HG03097 (cell line): ENCODE measurements around the gene CTXN3.

Source experiments
- ATAC-seq: cut with Tn5 transposase; IDR thresholded peaks from one replicate; pipeline ENCODE4 v1.9.1; 2021; ENCODE audit not compliant: unreplicated experiment, low FRiP score

Gene CTXN3

GRCh38 chr5:127696683-127697082 lies 47.8 kb downstream of the CTXN3 start:
- no peak for ATAC-seq

DNA sequence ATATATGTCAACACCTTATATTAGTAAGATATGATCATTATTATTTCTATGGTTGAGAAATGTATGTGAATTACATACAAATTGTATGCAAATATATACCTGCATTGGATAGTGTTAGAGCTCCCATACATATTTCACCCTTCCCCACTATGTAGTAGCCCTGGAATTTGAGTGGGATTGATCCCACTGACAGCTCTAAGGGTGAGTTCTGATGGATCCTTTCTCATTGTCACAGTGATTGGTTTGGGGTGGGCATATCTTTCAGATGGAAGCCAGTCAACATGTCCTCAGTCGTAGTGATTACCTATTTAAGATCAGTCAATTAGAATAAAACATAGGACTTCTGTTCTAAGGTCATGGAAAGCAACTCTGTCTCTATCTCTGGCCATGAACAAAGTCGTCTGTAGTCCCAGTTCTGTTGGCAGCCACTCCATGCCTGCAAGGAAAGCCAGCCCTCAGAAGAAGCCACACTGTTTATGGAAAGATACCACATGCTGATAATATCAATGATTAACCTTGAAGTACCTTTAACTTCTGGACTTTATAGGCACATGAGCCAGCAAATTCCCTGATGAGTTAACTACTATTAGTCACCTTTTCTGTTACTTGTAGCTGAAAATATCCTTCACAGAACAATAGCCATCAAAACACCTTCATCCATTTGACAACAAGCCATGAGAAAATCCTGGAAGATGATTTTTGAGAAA lies 49.2 kb downstream of the CTXN3 start:
- ATAC-seq: no peak

- ATAC-seq: no peak
Observed at GRCh38 chr5:127699416-127699815, 50.5 kb downstream of the CTXN3 start.

- ATAC-seq: no peak
Observed at GRCh38 chr5:127700237-127700766, 51.4 kb downstream of the CTXN3 start.

DNA sequence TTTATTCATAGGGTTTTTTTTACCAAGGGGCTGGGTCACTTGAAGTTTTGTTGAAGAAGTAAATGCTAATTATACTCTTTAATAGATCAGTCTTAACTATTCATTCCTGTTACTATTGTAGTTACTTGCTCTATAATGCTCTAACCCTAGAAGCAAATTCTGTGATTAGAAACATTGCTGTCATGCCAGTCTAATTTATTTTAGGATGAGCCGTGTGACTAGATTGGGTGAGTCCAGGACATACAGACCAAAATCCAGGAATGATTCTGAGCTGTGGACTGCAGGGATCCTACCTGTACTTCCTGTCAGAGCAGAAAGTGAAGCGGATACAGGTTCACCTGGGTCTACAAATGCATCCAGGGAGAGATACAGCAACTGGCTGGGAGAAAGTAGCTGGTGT lies 53.6 kb downstream of the CTXN3 start:
- no peak for ATAC-seq

DNA sequence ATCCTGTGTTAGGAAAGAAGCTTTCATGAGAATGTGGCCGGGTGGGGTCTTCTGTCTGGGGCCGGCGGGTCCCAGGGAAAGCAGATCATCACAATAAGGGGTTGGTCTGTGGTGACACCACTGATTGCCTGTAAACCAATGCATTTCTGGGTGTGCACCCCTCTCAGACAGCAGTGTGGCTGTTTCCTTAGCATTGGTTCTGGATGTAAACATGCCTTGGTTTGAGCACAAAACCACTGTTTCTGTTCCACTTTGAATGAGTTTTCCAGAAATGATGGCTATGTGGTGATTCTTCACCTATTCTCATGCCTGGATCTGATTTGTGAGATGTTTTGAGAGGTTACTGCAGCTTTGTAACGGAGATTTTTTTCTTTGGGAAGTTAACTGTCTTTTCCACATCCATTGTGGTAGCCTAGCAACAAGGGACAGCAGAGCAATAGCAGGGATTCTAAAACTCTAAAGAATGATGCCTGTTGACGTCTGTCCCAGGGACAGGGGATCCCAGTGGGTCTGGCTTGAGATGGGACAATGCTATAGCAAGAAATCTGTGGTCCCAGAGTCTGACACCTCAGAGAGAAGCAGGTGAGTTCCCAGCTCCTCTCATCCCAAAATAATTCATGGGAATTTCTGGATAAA lies 54.2 kb downstream of the CTXN3 start, which contains the start of gene CCDC192:
CCDC192 (plus strand) TSS at position 466 of the 636 bp plus-strand sequence; CDS start at position 521, 55 bp downstream.
- ATAC-seq: no peak

GRCh38 chr5:127705120-127705892 lies 56.4 kb downstream of the CTXN3 start:
- ATAC-seq: no peak

DNA sequence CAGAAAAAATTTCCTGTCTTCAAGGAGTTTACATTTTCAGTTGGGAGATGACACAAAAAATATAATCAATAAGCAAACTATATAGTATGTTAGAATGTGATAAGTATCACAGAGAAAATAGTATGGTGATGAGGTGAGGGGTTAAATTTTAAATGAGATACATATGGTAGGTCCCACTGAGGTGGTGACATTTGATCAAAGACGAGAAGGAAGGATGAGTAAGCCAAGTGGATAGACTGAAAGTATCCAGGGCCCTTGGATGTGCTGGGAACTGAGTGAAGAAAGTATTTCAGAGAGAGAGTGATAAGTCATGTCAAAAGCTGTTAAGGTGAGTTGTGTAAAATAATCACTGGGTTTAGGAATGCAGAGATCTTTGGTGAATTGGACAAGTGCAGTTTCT lies 57.8 kb downstream of the CTXN3 start:
- no peak for ATAC-seq

GRCh38 chr5:127707209-127707608 lies 58.3 kb downstream of the CTXN3 start:
- ATAC-seq: no peak
